ENCODE data around the gene DOLK.
"Not testable (repeated sequence)": the region's sequence is repeated elsewhere in the genome, so short reads cannot be mapped to it uniquely, and the experiment has no call there.

DOLK gene

DNA sequence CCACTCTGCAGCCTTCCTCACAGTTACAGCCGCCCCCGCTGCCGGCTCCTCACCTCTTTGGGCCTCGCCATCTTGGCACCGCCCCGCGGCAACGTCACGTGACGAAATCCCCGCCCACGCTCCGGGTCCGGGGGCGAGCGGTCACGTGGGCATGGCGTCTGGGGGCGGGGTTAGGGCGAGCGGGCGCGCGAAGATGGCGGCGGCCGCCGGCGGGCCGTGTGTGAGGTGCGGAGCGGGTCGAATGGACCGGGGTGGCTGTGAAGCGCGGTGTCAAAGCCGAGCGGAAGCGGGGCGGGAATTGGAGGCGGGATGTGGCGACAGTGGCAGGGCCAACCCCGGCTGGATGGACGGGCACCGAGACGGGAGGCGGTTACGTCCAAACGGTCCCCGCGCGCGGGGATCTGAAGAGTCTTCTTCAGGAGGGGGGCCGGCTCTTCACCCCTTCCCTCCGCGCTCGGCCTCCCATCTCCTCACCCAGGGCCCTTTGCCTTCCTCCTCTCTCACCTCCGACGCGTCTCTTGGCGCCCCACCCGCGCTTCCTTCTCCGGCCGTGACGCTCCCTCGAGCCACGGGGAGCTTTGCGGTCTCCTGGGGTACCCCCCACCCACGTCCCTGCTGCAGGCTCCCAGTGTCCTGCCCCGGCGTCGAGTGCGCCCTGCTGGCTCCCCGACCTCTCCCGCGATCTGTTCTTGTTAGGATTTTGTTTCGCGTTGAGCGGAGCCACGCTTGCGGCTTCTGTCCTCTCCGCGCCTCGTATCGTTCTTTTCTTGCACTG lies at the start of gene DOLK, which contains the start of gene NUP188:
TSS of gene DOLK (minus strand) at position 77 of the 775 bp plus-strand sequence. CDS start 300 bp downstream, outside the sequence.
TSS of gene NUP188 (plus strand) at position 173 of the 775 bp plus-strand sequence. CDS start at position 194, 21 bp downstream.
- DNase-seq, result peak; percentile 29 to 99 (median 92)

- peak in 6 of 56 donors; percentile 4 to 25 (median 16) for DNase-seq
These were observed 48.4 kb upstream of the DOLK start for GRCh38 chr9:128995791-128996190.

- DNase-seq, result peak in 45 of 56 donors; percentile 17 to 75 (median 49)
These were observed 45.6 kb upstream of the DOLK start for GRCh38 chr9:128992995-128993394.

DNA sequence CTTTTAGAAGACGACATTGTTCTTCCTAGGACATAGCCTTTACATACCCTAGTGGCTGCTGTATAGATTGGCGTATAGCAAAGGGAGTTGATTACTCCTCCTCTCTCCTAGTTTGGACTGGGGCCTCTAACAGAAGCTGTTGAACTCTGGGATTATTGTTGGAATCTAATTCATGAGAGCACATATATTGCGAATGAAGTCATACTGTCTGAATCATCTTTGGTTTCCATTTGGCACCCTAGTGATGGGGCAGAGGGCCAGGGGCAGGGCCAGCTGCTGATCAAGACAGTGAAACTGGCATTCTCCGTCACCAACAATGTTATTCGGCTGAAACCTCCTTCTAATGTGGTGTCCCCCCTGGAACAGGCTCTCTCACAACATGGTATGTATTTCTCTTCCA lies 40.4 kb upstream of the DOLK start:
- peak in 23 of 56 donors; percentile 13 to 71 (median 26) for DNase-seq

- DNase-seq, result no peak
These were observed 39.3 kb upstream of the DOLK start for GRCh38 chr9:128986671-128987070.

GRCh38 chr9:128983536-128983935 lies 36.1 kb upstream of the DOLK start:
- no peak for DNase-seq

GRCh38 chr9:128979111-128979510 lies 31.7 kb upstream of the DOLK start:
- no peak for DNase-seq

- DNase-seq, result no peak
These were observed 25.6 kb upstream of the DOLK start for GRCh38 chr9:128972956-128973355.

DNA sequence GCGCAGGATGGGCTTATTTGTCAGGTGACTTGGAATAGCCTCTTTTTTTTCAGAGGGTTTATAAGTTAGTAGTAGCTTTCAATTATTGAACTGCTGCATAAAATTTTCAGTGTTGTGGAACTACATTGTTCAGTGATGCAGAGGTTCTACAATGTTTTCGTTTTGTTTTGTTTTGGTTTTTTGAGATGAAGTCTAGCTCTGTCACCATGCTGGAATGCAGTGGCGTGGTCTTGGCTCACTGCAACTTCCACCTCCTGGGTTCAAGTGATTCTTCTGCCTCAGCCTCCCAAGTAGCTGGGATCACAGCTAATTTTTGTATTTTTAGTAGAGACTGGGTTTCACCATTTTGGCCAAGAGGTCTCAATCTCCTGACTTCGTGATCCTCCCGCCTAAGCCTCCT lies 22.1 kb upstream of the DOLK start:
- no peak for DNase-seq

DNA sequence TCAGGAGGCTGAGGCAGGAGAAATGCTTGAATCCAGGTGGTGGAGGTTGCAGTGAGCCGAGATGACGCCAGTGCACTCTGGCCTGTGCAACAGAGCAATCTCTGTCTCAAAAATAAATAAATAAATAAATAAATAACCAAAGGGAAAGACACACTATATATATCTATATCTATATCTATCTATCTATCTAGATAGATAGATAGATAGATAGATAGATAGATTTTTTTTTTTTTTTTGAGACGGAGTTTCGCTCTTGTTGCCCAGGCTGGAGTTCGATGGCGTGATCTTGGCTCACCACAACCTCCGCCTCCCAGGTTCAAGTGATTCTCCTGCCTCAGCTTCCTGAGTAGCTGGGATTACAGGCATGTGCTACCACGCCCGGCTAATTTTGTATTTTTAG lies 14.0 kb upstream of the DOLK start:
- DNase-seq, result not testable (repeated sequence)

DNA sequence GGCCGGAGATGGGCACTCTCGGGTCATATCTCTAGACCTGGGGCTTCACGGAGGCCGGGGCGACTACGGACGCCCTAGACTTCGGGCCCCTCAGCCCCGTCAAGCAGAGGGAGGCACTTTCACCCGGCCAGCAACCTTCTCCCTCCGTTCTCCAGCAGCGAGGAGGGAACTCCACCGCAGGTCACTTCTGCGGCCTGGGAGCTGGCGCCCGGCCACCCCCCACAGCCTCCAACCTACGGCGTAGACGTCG lies 201 bp downstream of the DOLK start:
- no peak for DNase-seq

DNA sequence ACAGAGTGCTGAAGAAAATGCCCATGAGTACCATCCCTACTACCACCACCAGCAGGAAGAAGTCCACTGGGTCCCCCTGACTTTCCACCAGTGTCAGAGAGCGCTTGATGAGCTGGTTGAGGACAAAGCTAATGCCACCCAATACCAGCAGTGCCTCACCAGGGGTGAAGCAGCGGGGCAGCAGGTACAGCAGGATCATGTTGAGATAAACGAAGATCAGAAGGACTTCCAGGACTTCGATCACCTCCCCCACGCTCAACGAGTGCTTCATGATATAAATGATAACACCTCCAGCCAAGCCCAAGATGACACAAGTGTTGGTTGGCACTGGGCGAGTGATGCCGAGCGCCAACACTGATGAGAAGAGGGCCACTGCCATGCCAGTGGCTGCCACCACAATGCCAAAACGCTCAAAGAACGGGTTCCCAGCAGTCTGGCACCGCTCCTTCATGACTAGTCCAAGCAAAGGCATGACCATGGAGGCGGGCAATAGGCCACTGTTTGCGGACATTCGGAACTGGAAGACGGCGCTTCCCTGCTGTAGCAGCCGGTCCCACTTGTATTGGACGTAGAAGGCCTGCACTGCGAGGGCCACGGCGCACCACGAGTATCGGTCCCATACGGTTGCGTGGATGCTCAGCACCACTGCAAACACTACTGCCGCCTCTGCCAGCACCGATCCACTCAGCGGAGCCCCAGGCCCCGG lies 679 bp downstream of the DOLK start:
- DNase-seq, result peak in 16 of 56 donors; percentile 34 to 68 (median 58)

DNA sequence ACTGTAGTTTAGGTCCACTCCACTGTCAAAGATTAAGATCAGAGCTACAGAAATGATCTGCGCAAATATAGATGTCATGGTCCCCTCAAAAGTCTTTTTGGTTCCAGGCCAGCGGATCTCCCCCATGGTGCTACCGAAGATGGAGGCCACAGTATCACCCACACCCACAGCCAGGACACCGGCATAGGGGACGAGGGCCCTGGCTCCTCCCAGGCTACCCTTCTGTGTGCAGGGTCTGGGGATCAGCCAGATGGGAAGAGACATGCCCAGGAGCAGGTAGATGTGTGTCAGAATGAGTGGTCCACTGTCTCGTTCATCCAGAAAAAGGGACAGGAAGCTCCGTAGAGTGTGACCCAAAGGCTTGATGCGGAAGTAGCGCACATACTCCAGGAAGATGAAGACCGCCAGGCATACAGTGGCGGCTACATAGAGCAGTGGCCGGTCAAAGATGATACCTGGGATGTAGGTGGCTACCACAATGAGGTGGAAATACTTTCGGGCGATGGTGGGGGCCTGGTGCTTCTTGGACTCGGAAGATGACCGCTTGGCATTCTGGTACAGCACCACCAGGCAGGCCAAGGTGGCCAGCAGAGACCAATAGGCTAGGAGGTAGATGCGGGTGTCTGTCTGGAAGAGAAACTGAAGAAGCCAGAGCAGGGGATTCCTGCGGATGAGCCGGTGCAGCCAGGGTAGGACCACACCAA lies 1.5 kb downstream of the DOLK start:
- DNase-seq, result no peak

DNA sequence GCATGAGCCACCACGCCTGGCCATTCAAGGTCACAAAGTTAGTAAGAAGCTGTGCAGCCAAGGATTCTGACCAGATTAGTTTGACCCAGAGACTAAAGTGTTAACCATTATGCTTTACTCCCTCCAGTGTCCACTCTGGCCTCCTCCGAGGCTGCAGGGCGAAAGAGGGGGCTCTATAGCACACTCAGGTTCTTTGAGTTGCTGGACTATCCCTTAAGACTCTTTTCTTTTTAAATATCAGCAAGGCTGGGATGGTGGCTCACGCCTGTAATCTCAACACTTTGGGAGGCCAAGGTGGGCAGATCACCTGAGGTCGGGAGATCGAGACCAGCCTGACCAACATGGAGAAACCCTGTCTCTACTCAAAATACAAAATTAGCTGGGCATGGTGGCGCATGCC lies 2.4 kb downstream of the DOLK start:
- not testable (repeated sequence) for DNase-seq

DNA sequence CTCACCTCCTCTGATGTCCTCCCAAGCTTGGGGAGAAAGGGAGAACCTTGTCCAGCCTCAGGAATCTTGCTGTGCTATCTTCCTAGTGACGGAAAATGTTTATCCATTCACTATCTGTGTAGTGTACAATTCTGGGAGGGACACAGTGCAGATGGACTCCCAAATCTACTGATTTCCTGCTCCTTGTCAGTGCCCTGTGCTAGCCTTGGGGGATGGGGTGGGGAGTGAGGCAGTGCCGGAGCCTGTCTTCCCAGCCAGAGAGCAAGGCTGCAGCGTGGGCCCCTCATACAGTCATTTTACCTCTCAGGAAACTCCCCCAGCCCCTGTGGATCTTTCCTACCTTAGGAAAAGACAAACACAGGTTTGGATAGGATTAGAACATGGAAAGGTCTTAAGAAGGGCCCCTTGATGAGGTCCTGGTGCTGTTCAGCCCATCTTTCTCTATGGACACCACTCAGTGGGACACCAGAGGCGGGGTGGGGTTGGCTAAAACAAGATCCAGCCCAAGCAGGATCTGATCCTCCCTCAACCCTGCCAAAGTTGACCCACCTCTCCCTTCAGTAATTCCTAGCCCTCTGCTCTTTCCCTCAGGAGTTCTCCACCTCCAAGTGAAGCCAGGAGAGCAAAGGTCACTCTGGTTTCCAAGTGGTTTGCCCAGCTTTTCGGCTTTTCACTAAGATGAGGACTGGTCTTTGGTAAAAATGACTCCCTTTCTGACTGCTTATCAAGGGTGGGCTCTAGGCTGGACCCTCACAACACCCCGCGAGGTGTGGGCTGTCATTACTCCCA lies 3.4 kb downstream of the DOLK start:
- DNase-seq, result no peak

GRCh38 chr9:128940946-128941755 lies 6.3 kb downstream of the DOLK start:
- no peak for DNase-seq

DNA sequence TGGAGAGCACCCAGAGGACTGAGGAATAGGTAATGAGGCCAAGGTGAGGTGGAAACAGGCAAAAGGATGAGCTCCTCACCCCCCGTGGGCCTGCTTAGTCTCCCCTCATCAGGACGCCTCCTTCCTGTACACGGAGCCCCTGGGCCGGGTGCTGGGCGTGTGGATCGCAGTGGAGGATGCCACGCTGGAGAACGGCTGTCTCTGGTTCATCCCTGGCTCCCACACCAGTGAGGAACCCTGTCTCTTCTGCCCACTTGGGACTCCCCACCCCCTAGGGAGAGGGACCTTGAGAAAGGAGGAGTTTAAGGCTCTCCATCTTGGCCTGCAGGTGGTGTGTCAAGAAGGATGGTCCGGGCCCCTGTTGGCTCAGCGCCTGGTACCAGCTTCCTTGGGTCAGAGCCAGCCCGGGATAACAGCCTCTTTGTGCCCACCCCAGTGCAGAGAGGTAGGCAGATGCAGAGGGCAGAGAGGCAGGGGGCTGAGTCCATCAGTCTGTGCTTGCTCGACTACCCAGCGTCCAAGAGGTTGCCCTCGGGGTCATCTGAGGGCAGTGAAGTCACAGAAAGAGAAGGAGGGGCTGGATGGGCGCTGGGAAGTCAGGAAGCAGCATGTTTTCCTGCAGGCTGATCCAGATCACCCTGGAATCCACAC lies 7.0 kb downstream of the DOLK start:
- DNase-seq, result peak in 2 of 56 donors; percentile 22 to 63

GRCh38 chr9:128937310-128938165 lies 9.9 kb downstream of the DOLK start:
- no peak for DNase-seq

Measured in nucleus accumbens (tissue), 56 donors.